ENCODE measurements around the gene BRD4.

Gene BRD4

GRCh38 chr19:15283141-15283883, 49.0 kb downstream of the BRD4 start:
- H3K4me3 ChIP-seq (ENCODE audit: control insufficient read depth, low read depth, low read length): no peak overlapping the region
- no peak for TF ChIP-seq CTCF (IDR thresholded peaks at IDR 0.05; ENCODE audit: control insufficient read depth, insufficient read depth, low read depth, low read length, missing control alignments)
- no peak for DNase-seq (ENCODE audit: low read depth)

DNA sequence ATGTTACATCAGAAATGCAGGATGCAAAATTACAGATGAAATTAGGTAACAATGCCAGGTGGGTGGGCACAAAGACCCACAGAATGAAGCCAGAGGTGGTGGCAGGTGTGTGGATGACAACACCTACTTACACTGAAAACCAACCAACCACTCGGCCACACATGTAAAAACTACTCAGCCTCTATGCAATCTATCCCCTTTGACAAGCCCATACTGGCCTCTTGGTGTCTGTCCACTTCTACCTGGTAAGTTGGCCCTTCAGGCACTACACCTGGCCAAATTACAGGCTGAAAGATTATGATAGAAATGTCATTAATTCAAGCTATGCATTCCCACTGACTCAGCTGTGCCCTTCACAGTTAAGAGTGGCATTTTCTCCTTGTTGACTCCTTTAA, 50.0 kb downstream of the BRD4 start:
- no peak overlapping the region for H3K4me3 ChIP-seq (ENCODE audit: control insufficient read depth, low read depth, low read length)
- TF ChIP-seq CTCF (IDR thresholded peaks at IDR 0.05; ENCODE audit: control insufficient read depth, insufficient read depth, low read depth, low read length, missing control alignments): no peak
- DNase-seq (ENCODE audit: low read depth): no peak

- DNase-seq (ENCODE audit: low read depth): peak; percentile 54
- TF ChIP-seq CTCF (IDR thresholded peaks at IDR 0.05; ENCODE audit: control insufficient read depth, insufficient read depth, low read depth, low read length, missing control alignments): peak; percentile 25
- H3K4me3 ChIP-seq (ENCODE audit: control insufficient read depth, low read depth, low read length): no peak overlapping the region
Observed at GRCh38 chr19:15280915-15281683, 51.2 kb downstream of the BRD4 start.

DNA sequence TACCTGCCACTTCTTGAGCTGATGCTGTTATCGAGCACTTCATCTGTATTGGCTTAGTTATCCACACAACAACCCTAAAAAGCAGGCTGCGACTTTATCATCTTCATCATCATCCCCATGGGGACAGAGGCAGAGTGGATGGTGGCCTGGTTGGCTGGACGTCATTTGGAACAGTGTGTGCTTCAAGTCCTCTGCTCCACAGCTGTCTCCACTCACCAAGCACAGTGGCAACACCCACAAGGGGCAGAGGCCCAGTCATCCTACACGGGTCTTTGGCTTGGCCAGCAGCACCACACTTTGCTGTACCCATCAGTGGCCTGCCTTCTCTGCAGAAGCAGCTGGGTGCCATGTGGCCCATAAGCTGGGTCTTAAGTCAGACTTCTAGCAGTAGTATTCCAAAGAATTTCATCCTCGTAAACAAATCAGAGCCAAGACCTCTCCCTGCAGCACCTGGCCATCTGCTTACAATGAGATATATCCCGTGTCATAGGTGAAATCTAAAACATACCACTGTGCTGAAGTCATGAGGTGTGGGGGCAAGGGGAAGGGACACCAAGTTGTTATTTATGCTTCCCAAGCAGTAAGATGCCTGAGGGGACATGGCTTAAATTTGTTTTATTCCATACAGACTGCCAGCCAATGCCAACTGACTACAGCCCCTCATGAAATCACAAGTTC, 52.2 kb downstream of the BRD4 start:
- no peak overlapping the region for H3K4me3 ChIP-seq (ENCODE audit: control insufficient read depth, low read depth, low read length)
- no peak for DNase-seq (ENCODE audit: low read depth)

GRCh38 chr19:15279326-15279904, 52.9 kb downstream of the BRD4 start:
- no peak for DNase-seq (ENCODE audit: low read depth)
- TF ChIP-seq CTCF (IDR thresholded peaks at IDR 0.05; ENCODE audit: control insufficient read depth, insufficient read depth, low read depth, low read length, missing control alignments): no peak
- no peak overlapping the region for H3K4me3 ChIP-seq (ENCODE audit: control insufficient read depth, low read depth, low read length)

More for the DNA sequence above, 52.2 kb downstream of the BRD4 start:
- TF ChIP-seq CTCF (IDR thresholded peaks at IDR 0.05; ENCODE audit: control insufficient read depth, insufficient read depth, low read depth, low read length, missing control alignments): no peak

DNA sequence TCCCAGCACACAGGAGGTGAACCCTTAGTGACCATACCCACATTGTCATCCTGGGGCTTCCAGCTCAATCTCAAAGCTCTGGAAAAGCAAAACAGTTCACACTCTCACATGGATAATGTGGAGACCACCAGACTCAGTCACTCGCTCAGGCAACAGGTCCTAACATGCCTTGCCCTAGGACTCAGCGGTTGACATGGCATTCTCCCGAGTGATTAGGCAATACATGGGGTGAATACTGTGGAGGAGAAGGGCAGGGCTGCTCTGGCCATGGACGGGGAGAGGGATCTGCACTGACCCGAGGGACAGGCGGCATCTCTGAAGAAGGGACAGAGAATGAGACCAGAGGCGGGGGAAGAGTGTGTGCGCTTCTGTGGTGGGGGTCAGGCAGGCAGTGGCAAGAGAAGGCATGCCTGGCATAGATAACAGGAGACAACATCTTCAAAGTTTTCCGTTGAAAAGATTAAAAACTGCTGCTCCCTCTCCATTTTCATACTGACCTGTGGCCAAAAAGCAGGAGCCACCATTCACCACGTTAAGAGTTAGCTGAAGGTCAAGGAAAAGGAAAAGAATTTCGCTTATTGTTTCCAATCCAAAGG, 55.6 kb downstream of the BRD4 start:
- DNase-seq (ENCODE audit: low read depth): no peak
- H3K4me3 ChIP-seq (ENCODE audit: control insufficient read depth, low read depth, low read length): no peak overlapping the region
- no peak for TF ChIP-seq CTCF (IDR thresholded peaks at IDR 0.05; ENCODE audit: control insufficient read depth, insufficient read depth, low read depth, low read length, missing control alignments)

All from AG09309 (cell line).